Heart right ventricle (tissue), 16 donors: ENCODE data around the gene RPS19. TPM values are rescaled to one million over a fixed set of nuclear protein-coding genes. Genes with fewer than 3 reads are reported as not detected.

Experiments
- ATAC-seq, 8 donors: fragments of 200-7000 bp; cut with Tn5 transposase; one replicate each; pipeline ENCODE4 v1.9.1; 2020; ENCODE audit warnings: mild to moderate bottlenecking in 8 of 8, moderate library complexity in 8 of 8, moderate number of reproducible peaks in 1 of 8
- DNase-seq, 2 donors: peaks; one replicate each; pipeline ENCODE4 v3.0.0-alpha.2; 2020
- H3K27ac ChIP-seq, 10 donors: fragments of 200-600 bp; sonication (generic) in 2 of 10; one replicate each; pipeline versions ENCODE4 v1.5.0 to v1.8.0; 2020 to 2022; ENCODE audit warnings: mild to moderate bottlenecking in 3 of 10
- H3K27me3 ChIP-seq, 7 donors: fragments of 200-600 bp; one replicate each; pipeline ENCODE4 v1.8.0; 2021 to 2022; ENCODE audit warnings: mild to moderate bottlenecking in 2 of 7
- H3K36me3 ChIP-seq, 9 donors: fragments of 200-600 bp; sonication (generic) in 1 of 9; one replicate each; pipeline versions ENCODE4 v1.5.0 to v1.8.0; 2020 to 2022; ENCODE audit warnings: mild to moderate bottlenecking in 2 of 9
- H3K4me1 ChIP-seq, 9 donors: fragments of 200-600 bp; sonication (generic) in 1 of 9; one replicate each; pipeline versions ENCODE4 v1.5.0 to v1.8.0; 2020 to 2022; ENCODE audit warnings: mild to moderate bottlenecking in 4 of 9
- H3K4me3 ChIP-seq, 10 donors: fragments of 200-600 bp; sonication (generic) in 2 of 10; one replicate each; pipeline versions ENCODE4 v1.5.0 to v1.8.0; 2020 to 2022; ENCODE audit warnings: mild to moderate bottlenecking in 7 of 10, moderate library complexity in 2 of 10
- H3K9me3 ChIP-seq, 11 donors: fragments of 200-600 bp in 10 of 11; sonication (generic) in 2 of 11; one replicate each; pipeline versions ENCODE4 v1.5.0 to v1.8.0; 2013 to 2022; ENCODE audit warnings: mild to moderate bottlenecking in 2 of 11, control low read depth in 1 of 11, moderate library complexity in 1 of 11
- CTCF ChIP-seq, 9 donors: fragments of 200-600 bp; sonication (generic) in 2 of 9; IDR thresholded peaks; one replicate each; pipeline versions ENCODE4 v1.5.0 to v1.8.0; 2021 to 2022; ENCODE audit warnings: antibody characterized with exemption in 9 of 9, mild to moderate bottlenecking in 5 of 9, moderate library complexity in 1 of 9
- WGBS, 2 donors: extraction: QIAGEN DNeasy Blood & Tissue Kit; methylation state at CpG; one replicate each; pipeline ENCODE4 v1.1.7; 2013; ENCODE audit warnings: inconsistent platforms in 1 of 2; 5-methylcytosine and 5-hydroxymethylcytosine counted together
- intact Hi-C, 10 donors: fragments of 100-400 bp; cut with DNase I; formaldehyde crosslinking; loops; one replicate each; pipeline versions ENCODE4 v1.11.1 to v1.14.2; 2022
- polyA plus RNA-seq, 2 donors: library from polyadenylated mRNA; stranded (reverse); fragments of 200-250 nt; gene quantifications; one replicate each; pipeline ENCODE4 v1.2.3, GENCODE V29; 2013
- total RNA-seq, 10 donors: library from RNA; stranded (reverse); fragmentation: NEBNext Ultra II Directional in 3 of 10; extraction: Animal tissue kit (Norgen Biotek cat#: 25700) in 3 of 10; gene quantifications; one replicate each; pipeline versions ENCODE4 v1.2.1 to v1.2.4, GENCODE V29; 2021 to 2023
- donor health status: Arrhythmogenic right ventricular cardiomyopathy.
- donor health status: ischemic (EF 13 %, LVEDD 7.1; RV severe dilation, severe dysfunction).
- donor health status: healthy with polysubstance abuse.
- donor health status: DM: no; HTN: yes; CAD: no.
- donor health status: DM: no; HTN: no; CAD: no.
- donor health status: ischemic (EF 25% LVEDD 6.9; RV normal size, moderate dysfunction).
- donor health status: ischemic (EF 25% LVEDD 5.7; RV mildly dilated, moderate dysfunction).
- donor health status: healthy.
- donor health status: DM: yes; HTN: yes; CAD: no.
- donor health status: Ischemic cardiomyopathy.
- donor health status: ischemic (EF 35%, LVEDD 5.7; RV mildly dilated, moderate dysfunction).
- donor health status: nonischemic (EF 11% LVEDD 7.7; RV severe dilation, severe dysfunction).
- donor health status: DM: yes; HTN: yes; CAD: no.
- donor health status: PGD.
- donor health status: ischemic (EF 29% LVEDD 5.4; RV normal size, mild dysfunction).
- donor health status: nonischemic (EF 23%, LVEDD 6.1; RV moderate dilation, normal function).

RPS19 gene
- total and polyA plus RNA-seq, 12 donors: 446 to 1,996 (median 596) TPM

- ATAC-seq (no peak), DNase-seq (no peak)
- H3K27me3 ChIP-seq: peaks cover 0 to 79% (median 49%) of the 10 kb centered on the region in 7 donors
Measured at GRCh38 chr19:41837981-41838708, 21.9 kb upstream of the RPS19 start.

GRCh38 chr19:41839211-41839610 is 20.8 kb upstream of the RPS19 start:
- 60 to 70% methylated on average over 2 of the region's 2 CpGs for WGBS, 2 donors
- Histone ChIP-seq H3K27me3 (peaks cover 0 to 74% (median 49%) of the 10 kb centered on the region in 7 donors), H3K4me3 (no peak overlapping the region), H3K4me1 (no peaks in the 10 kb centered on the region), H3K27ac (no peak overlapping the region), H3K36me3 (no peaks in the 10 kb centered on the region), H3K9me3 (no peaks in the 10 kb centered on the region)
- no peak for TF ChIP-seq CTCF (IDR thresholded peaks at IDR 0.05)
- intact Hi-C loops: no loop called here
- ATAC-seq (no peak), DNase-seq (no peak)

More at GRCh38 chr19:41837981-41838708, 21.9 kb upstream of the RPS19 start:
- Histone ChIP-seq H3K27ac (no peak overlapping the region), H3K36me3 (no peaks in the 10 kb centered on the region), H3K4me3 (no peak overlapping the region), H3K4me1 (no peaks in the 10 kb centered on the region), H3K9me3 (no peaks in the 10 kb centered on the region)
- intact Hi-C loops: no loop called here
- no peak for TF ChIP-seq CTCF (IDR thresholded peaks at IDR 0.05)
- WGBS, 2 donors: 37 to 41% methylated on average over 13 of the region's 13 CpGs

GRCh38 chr19:41843371-41843770 is 16.7 kb upstream of the RPS19 start:
- Histone ChIP-seq H3K36me3 (no peaks in the 10 kb centered on the region), H3K4me3 (no peak overlapping the region), H3K27ac (no peak overlapping the region), H3K27me3 (peaks cover 0 to 46% (median 25%) of the 10 kb centered on the region in 7 donors), H3K4me1 (no peaks in the 10 kb centered on the region), H3K9me3 (no peaks in the 10 kb centered on the region)
- 36 to 37% methylated on average over 7 of the region's 7 CpGs for WGBS, 2 donors
- TF ChIP-seq CTCF (IDR thresholded peaks at IDR 0.05): no peak
- intact Hi-C loops: no loop called here
- ATAC-seq (no peak), DNase-seq (no peak)

- DNase-seq: no peak
- no peak for TF ChIP-seq CTCF (IDR thresholded peaks at IDR 0.05)
- H3K36me3 ChIP-seq: no peaks in the 10 kb centered on the region
- no peak within 1 kb of the TSS for H3K27ac ChIP-seq
- no peaks in the 10 kb centered on the region for H3K4me1 ChIP-seq
- H3K4me3 ChIP-seq: no peak within 1 kb of the TSS
- peaks cover 0 to 37% (median 18%) of the 10 kb centered on the region in 7 donors for H3K27me3 ChIP-seq
- no peaks in the 10 kb centered on the region for H3K9me3 ChIP-seq
- intact Hi-C loops: no loop called here
- 79 to 80% methylated on average over 30 of the region's 30 CpGs for WGBS, 2 donors
- no peak for ATAC-seq
Measured at GRCh38 chr19:41844601-41845000, 15.5 kb upstream of the RPS19 start, which contains the start of gene LYPD4. LYPD4 (minus strand) TSS chr19:41844683; CDS start chr19:41839285, 5,398 bp downstream.
